GM23248 (cell line): ENCODE results near the gene SLAMF1. TPM values are rescaled to one million over a fixed set of nuclear protein-coding genes. Genes with fewer than 3 reads are reported as not detected.
"Not testable (repeated sequence)": the region's sequence is repeated elsewhere in the genome, so short reads cannot be mapped to it uniquely, and the experiment has no call there.

ENCODE experiments used
- DNase-seq: peaks from one replicate; pipeline ENCODE4 v3.0.0-alpha.2; 2015
- H2AFZ ChIP-seq: fragments of 200-600 bp; sonication (generic); 2 replicates; pipeline ENCODE4 v1.6.1; 2016; ENCODE audit warnings: antibody characterized with exemption
- H3F3A ChIP-seq: fragments of 200-600 bp; sonication (generic); 2 replicates; pipeline ENCODE4 v1.6.1; 2016; ENCODE audit warnings: mild to moderate bottlenecking, antibody characterized with exemption, mixed run types; ENCODE audit not compliant: insufficient read depth
- H3K27ac ChIP-seq: fragments of 200-600 bp; sonication (generic); 2 replicates; pipeline ENCODE4 v1.5.1; 2016; ENCODE audit warnings: mild to moderate bottlenecking
- H3K27me3 ChIP-seq: fragments of 200-600 bp; sonication (generic); replicated peaks from 2 replicates; pipeline ENCODE4 v1.6.1; 2016; ENCODE audit warnings: mild to moderate bottlenecking; ENCODE audit not compliant: insufficient read depth
- H3K36me3 ChIP-seq: fragments of 200-600 bp; sonication (generic); 2 replicates; pipeline ENCODE4 v1.6.1; 2016; ENCODE audit warnings: low read depth, mild to moderate bottlenecking
- H3K4me1 ChIP-seq: fragments of 200-600 bp; sonication (generic); 2 replicates; pipeline ENCODE4 v1.6.1; 2016; ENCODE audit warnings: mild to moderate bottlenecking; ENCODE audit not compliant: insufficient read depth
- H3K4me2 ChIP-seq: fragments of 200-600 bp; sonication (generic); one replicate; pipeline ENCODE4 v1.6.1; 2016; ENCODE audit warnings: mild to moderate bottlenecking; ENCODE audit not compliant: unreplicated experiment
- H3K4me3 ChIP-seq: fragments of 200-600 bp; sonication (generic); 2 replicates; pipeline ENCODE4 v1.5.1; 2016; ENCODE audit warnings: mild to moderate bottlenecking
- H3K79me2 ChIP-seq: fragments of 200-600 bp; sonication (generic); 2 replicates; pipeline ENCODE4 v1.6.1; 2016; ENCODE audit warnings: mild to moderate bottlenecking; ENCODE audit not compliant: insufficient read depth
- H3K9ac ChIP-seq: fragments of 200-600 bp; sonication (generic); 2 replicates; pipeline ENCODE4 v1.6.1; 2016; ENCODE audit warnings: mild to moderate bottlenecking
- H3K9me2 ChIP-seq: fragments of 200-600 bp; sonication (generic); 2 replicates; pipeline ENCODE4 v1.6.1; 2016; ENCODE audit warnings: mixed run types, mild to moderate bottlenecking, moderate library complexity; ENCODE audit not compliant: insufficient read depth
- H3K9me3 ChIP-seq: fragments of 200-600 bp; sonication (generic); one replicate; pipeline ENCODE4 v1.6.1; 2017; ENCODE audit warnings: low read depth
- H4K20me1 ChIP-seq: fragments of 200-600 bp; sonication (generic); 2 replicates; pipeline ENCODE4 v1.6.0; 2016; ENCODE audit not compliant: insufficient read depth
- EZH2 ChIP-seq: fragments of 200-600 bp; sonication (generic); IDR thresholded peaks from 2 replicates; pipeline ENCODE4 v1.6.1; 2018; ENCODE audit warnings: antibody characterized with exemption, mild to moderate bottlenecking; ENCODE audit not compliant: insufficient read depth, poor library complexity, severe bottlenecking
- EZH2phosphoT487 ChIP-seq: fragments of 200-600 bp; sonication (generic); IDR thresholded peaks from 2 replicates; pipeline ENCODE4 v1.6.1; 2018; ENCODE audit warnings: antibody characterized with exemption, moderate library complexity, mild to moderate bottlenecking, low read depth; ENCODE audit not compliant: insufficient read depth
- WGBS, 2 experiments: methylation state at CpG; one replicate each; pipeline ENCODE4 v1.1.6; 2015 to 2017; ENCODE audit warnings: low lambda C conversion rate in 2 of 2, low coverage in 1 of 2; ENCODE audit errors: missing lambda C conversion rate in 2 of 2; 5-methylcytosine and 5-hydroxymethylcytosine counted together
- in situ Hi-C: fragments of 300-500 bp; cut with MboI; formaldehyde crosslinking; loops from 2 replicates; pipeline ENCODE4 v1.15.0; 2020
- polyA plus RNA-seq: library from polyadenylated mRNA; unstranded; fragments of >200 nt; fragmentation: Nextera tagmentation; extraction: Ambion mirVana; gene quantifications from 2 replicates; pipeline ENCODE4 v1.2.1, GENCODE V29; 2016
- total RNA-seq: library from RNA; depleted of rRNA; stranded (reverse); fragments of >200 nt; shearing (Covaris generic); gene quantifications from 2 replicates; pipeline ENCODE4 v1.2.3, GENCODE V29; 2014

SLAMF1 gene
- total and polyA plus RNA-seq, 2 experiments from 2014 or later, result not detected

DNA sequence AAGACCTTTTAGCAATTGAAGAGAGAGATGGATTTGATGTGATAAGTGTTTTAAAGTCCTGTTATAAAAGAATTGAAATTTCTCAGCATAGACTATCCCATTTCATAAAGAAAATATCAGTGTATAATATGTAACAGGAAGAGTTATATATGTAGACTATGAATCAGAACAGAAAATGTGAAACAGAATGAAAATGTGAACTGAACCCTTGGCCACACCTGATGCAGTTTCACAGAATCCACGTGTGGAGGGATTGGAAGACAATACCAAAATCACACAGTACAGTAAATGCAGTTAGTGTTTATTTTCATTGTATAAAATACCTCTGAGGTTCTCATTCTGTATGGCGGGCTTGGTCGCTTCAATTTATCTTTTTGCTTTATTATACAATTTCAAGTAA lies 9.9 kb upstream of the SLAMF1 start:
- Histone ChIP-seq H3K4me3 (no peak overlapping the region), H3F3A (no peaks in the 10 kb centered on the region), H3K27ac (no peak overlapping the region), H3K36me3 (no peaks in the 10 kb centered on the region), H3K4me2 (no peak overlapping the region), H4K20me1 (no peaks in the 10 kb centered on the region), H3K4me1 (no peaks in the 10 kb centered on the region), H3K27me3 (no peaks in the 10 kb centered on the region), H3K9ac (no peak overlapping the region), H3K9me3 (no peaks in the 10 kb centered on the region), H2AFZ (no peak overlapping the region), H3K9me2 (no peaks in the 10 kb centered on the region), H3K79me2 (no peaks in the 10 kb centered on the region)
- 33 to 35% methylated on average over 3 of the region's 3 CpGs for WGBS, 2 experiments
- in situ Hi-C loops, result no loop called here
- no peak for TF ChIP-seq EZH2
- no peak for TF ChIP-seq EZH2phosphoT487
- DNase-seq, result no peak

- WGBS, 2 experiments, result 14 to 16% methylated on average over 2 of the region's 2 CpGs
- DNase-seq, result no peak
- no peaks in the 10 kb centered on the region for H4K20me1 ChIP-seq
These were observed 6.8 kb upstream of the SLAMF1 start for GRCh38 chr1:160653620-160654016.

GRCh38 chr1:160652924-160653619 lies 6.2 kb upstream of the SLAMF1 start:
- H4K20me1 ChIP-seq, result no peaks in the 10 kb centered on the region
- no peak overlapping the region for H3K27ac ChIP-seq
- H3K9me3 ChIP-seq, result no peaks in the 10 kb centered on the region
- TF ChIP-seq EZH2 (no peak), EZH2phosphoT487 (no peak)
- no peak for DNase-seq
- in situ Hi-C loops, result no loop called here
- H3K4me2 ChIP-seq, result no peak overlapping the region
- no peak overlapping the region for H3K4me3 ChIP-seq
- no peak overlapping the region for H2AFZ ChIP-seq
- no peaks in the 10 kb centered on the region for H3K4me1 ChIP-seq
- no peaks in the 10 kb centered on the region for H3F3A ChIP-seq
- H3K27me3 ChIP-seq, result no peaks in the 10 kb centered on the region
- H3K36me3 ChIP-seq, result no peaks in the 10 kb centered on the region
- no peaks in the 10 kb centered on the region for H3K79me2 ChIP-seq
- no peaks in the 10 kb centered on the region for H3K9me2 ChIP-seq
- WGBS, 2 experiments, result 23 to 37% methylated on average over 9 of the region's 9 CpGs
- no peak overlapping the region for H3K9ac ChIP-seq

More at GRCh38 chr1:160653620-160654016, 6.8 kb upstream of the SLAMF1 start:
- Histone ChIP-seq H3K4me1 (no peaks in the 10 kb centered on the region), H3K4me3 (no peak overlapping the region), H3K4me2 (no peak overlapping the region), H3K36me3 (no peaks in the 10 kb centered on the region), H2AFZ (no peak overlapping the region), H3F3A (no peaks in the 10 kb centered on the region), H3K9ac (no peak overlapping the region), H3K9me2 (no peaks in the 10 kb centered on the region), H3K27ac (no peak overlapping the region), H3K27me3 (no peaks in the 10 kb centered on the region), H3K9me3 (no peaks in the 10 kb centered on the region), H3K79me2 (no peaks in the 10 kb centered on the region)
- TF ChIP-seq EZH2phosphoT487 (no peak), EZH2 (no peak)
- in situ Hi-C loops, result no loop called here

- H3K4me3 ChIP-seq, H3K27ac ChIP-seq, H4K20me1 ChIP-seq, H3K79me2 ChIP-seq, H3K9me2 ChIP-seq, H3K4me2 ChIP-seq, H3F3A ChIP-seq, H3K27me3 ChIP-seq, in situ Hi-C loops, DNase-seq, H3K4me1 ChIP-seq, H3K9ac ChIP-seq, H3K36me3 ChIP-seq, H2AFZ ChIP-seq, H3K9me3 ChIP-seq: not testable (repeated sequence)
- 18 to 29% methylated on average over 8 of the region's 8 CpGs for WGBS, 2 experiments
These were observed 5.3 kb upstream of the SLAMF1 start for GRCh38 chr1:160652065-160652641.
